H9 (cell line): ENCODE data around the gene TELO2. TPM values are rescaled to one million over a fixed set of nuclear protein-coding genes. Genes with fewer than 3 reads are reported as not detected.

ENCODE experiments used
- DNase-seq: peaks from one replicate; pipeline ENCODE4 v3.0.0-alpha.2; 2017
- H2AFZ ChIP-seq: one replicate; pipeline ENCODE4 v1.6.1; 2013; ENCODE audit warnings: mild to moderate bottlenecking, low read length, control low read depth, moderate library complexity
- H2AK5ac ChIP-seq: 2 replicates; pipeline ENCODE4 v1.6.1; 2013; ENCODE audit warnings: low read length, control low read depth, mixed read lengths; ENCODE audit not compliant: insufficient read length
- H2BK120ac ChIP-seq: one replicate; pipeline ENCODE4 v1.6.1; 2013; ENCODE audit warnings: low read depth, mild to moderate bottlenecking, low read length, control low read depth, inconsistent platforms; ENCODE audit not compliant: poor library complexity, severe bottlenecking
- H2BK12ac ChIP-seq: 2 replicates; pipeline ENCODE4 v1.6.1; 2013; ENCODE audit warnings: low read length, control low read depth, mixed read lengths, low read depth; ENCODE audit not compliant: insufficient read length
- H2BK15ac ChIP-seq: 2 replicates; pipeline ENCODE4 v1.6.1; 2013; ENCODE audit warnings: low read depth, low read length, control low read depth
- H2BK20ac ChIP-seq: one replicate; pipeline ENCODE4 v1.6.1; 2013; ENCODE audit warnings: low read depth, mild to moderate bottlenecking, low read length, control low read depth, inconsistent platforms; ENCODE audit not compliant: poor library complexity, severe bottlenecking
- H2BK5ac ChIP-seq: 2 replicates; pipeline ENCODE4 v1.6.1; 2013; ENCODE audit warnings: low read length, control low read depth, mixed read lengths; ENCODE audit not compliant: insufficient read length
- H3K14ac ChIP-seq: 2 replicates; pipeline ENCODE4 v1.6.1; 2013; ENCODE audit warnings: low read length, control low read depth; ENCODE audit not compliant: insufficient read depth
- H3K18ac ChIP-seq: 2 replicates; pipeline ENCODE4 v1.6.1; 2013; ENCODE audit warnings: low read depth, mild to moderate bottlenecking, mixed read lengths, low read length, control low read depth; ENCODE audit not compliant: insufficient read length
- H3K23ac ChIP-seq: 2 replicates; pipeline ENCODE4 v1.6.1; 2013; ENCODE audit warnings: low read length, control low read depth, mixed read lengths, low read depth; ENCODE audit not compliant: insufficient read length
- H3K23me2 ChIP-seq: 2 replicates; pipeline ENCODE4 v1.6.1; 2013; ENCODE audit warnings: low read depth, mild to moderate bottlenecking, mixed read lengths, low read length, control low read depth; ENCODE audit not compliant: insufficient read length, poor library complexity, severe bottlenecking
- H3K27ac ChIP-seq: 2 replicates; pipeline ENCODE4 v1.5.1; 2013; ENCODE audit warnings: low read length, control low read depth, mixed read lengths, low read depth; ENCODE audit not compliant: insufficient read length
- H3K27me3 ChIP-seq: 2 replicates; pipeline ENCODE4 v1.6.1; 2013; ENCODE audit warnings: low read length, control low read depth, inconsistent platforms; ENCODE audit not compliant: insufficient read depth
- H3K4ac ChIP-seq: 2 replicates; pipeline ENCODE4 v1.6.1; 2013; ENCODE audit warnings: low read depth, mild to moderate bottlenecking, control low read depth, inconsistent platforms, low read length, moderate library complexity
- H3K4me1 ChIP-seq: 2 replicates; pipeline ENCODE4 v1.6.1; 2013; ENCODE audit warnings: low read length, control low read depth, inconsistent platforms; ENCODE audit not compliant: insufficient read depth
- H3K4me2 ChIP-seq: 2 replicates; pipeline ENCODE4 v1.6.1; 2013; ENCODE audit warnings: low read length, control low read depth, mixed read lengths; ENCODE audit not compliant: insufficient read length, insufficient read depth
- H3K56ac ChIP-seq: 2 replicates; pipeline ENCODE4 v1.6.1; 2013; ENCODE audit warnings: low read depth, mild to moderate bottlenecking, mixed read lengths, low read length, control low read depth; ENCODE audit not compliant: insufficient read length
- H3K79me1 ChIP-seq: 2 replicates; pipeline ENCODE4 v1.6.1; 2013; ENCODE audit warnings: low read depth, mild to moderate bottlenecking, moderate library complexity, low read length, control low read depth, inconsistent platforms; ENCODE audit not compliant: insufficient read depth, poor library complexity, severe bottlenecking
- H3K79me2 ChIP-seq: 2 replicates; pipeline ENCODE4 v1.6.1; 2013; ENCODE audit warnings: low read length, control low read depth, inconsistent platforms; ENCODE audit not compliant: insufficient read depth
- H3K9ac ChIP-seq: 2 replicates; pipeline ENCODE4 v1.6.1; 2013; ENCODE audit warnings: low read length, control low read depth, mixed read lengths; ENCODE audit not compliant: insufficient read length; ENCODE audit errors: extremely low read depth
- H3K9me3 ChIP-seq: one replicate; pipeline ENCODE4 v1.6.1; 2013; ENCODE audit warnings: low read depth, low read length, inconsistent platforms; ENCODE audit not compliant: control insufficient read depth
- H3T11ph ChIP-seq: one replicate; pipeline ENCODE4 v1.6.1; 2013; ENCODE audit warnings: mild to moderate bottlenecking, low read length, control low read depth, inconsistent platforms
- H4K20me1 ChIP-seq: one replicate; pipeline ENCODE4 v1.6.1; 2013; ENCODE audit not compliant: control insufficient read depth, insufficient read length, insufficient read depth
- H4K5ac ChIP-seq: 2 replicates; pipeline ENCODE4 v1.6.1; 2013; ENCODE audit warnings: low read depth, mild to moderate bottlenecking, mixed read lengths, low read length, control low read depth; ENCODE audit not compliant: insufficient read length
- H4K8ac ChIP-seq: replicated peaks from 2 replicates; pipeline ENCODE4 v1.6.1; 2013; ENCODE audit warnings: low read length, control low read depth, mixed read lengths, low read depth; ENCODE audit not compliant: insufficient read length
- H4K91ac ChIP-seq: 2 replicates; pipeline ENCODE4 v1.6.1; 2013; ENCODE audit warnings: low read depth, mild to moderate bottlenecking, moderate library complexity, mixed read lengths, low read length, control low read depth; ENCODE audit not compliant: insufficient read length
- H3K27ac Mint-ChIP-seq, 3 experiments: 2 replicates in 2 of 3; 3 replicates in 1 of 3; pipeline ENCODE4 v1.8.0; 2020 to 2021; ENCODE audit warnings: mixed read lengths in 3 of 3, mild to moderate bottlenecking in 1 of 3, moderate library complexity in 1 of 3
- H3K27me3 Mint-ChIP-seq: 2 replicates; pipeline ENCODE4 v1.8.0; 2021; ENCODE audit warnings: low read depth, mild to moderate bottlenecking, moderate library complexity, mixed read lengths
- H3K36me3 Mint-ChIP-seq, 3 experiments: 2 replicates in 2 of 3; 3 replicates in 1 of 3; pipeline ENCODE4 v1.8.0; 2020 to 2021; ENCODE audit warnings: low read depth in 3 of 3, mixed read lengths in 3 of 3; ENCODE audit not compliant: insufficient read depth in 1 of 3
- H3K4me1 Mint-ChIP-seq, 2 experiments: 2 replicates each; pipeline ENCODE4 v1.8.0; 2020; ENCODE audit warnings: mixed read lengths in 2 of 2
- H3K4me3 Mint-ChIP-seq, 2 experiments: 2 replicates in 1 of 2; 3 replicates in 1 of 2; pipeline ENCODE4 v1.8.0; 2020 to 2021; ENCODE audit warnings: mild to moderate bottlenecking in 2 of 2, mixed read lengths in 2 of 2, moderate library complexity in 1 of 2
- H3K9me3 Mint-ChIP-seq, 2 experiments: 2 replicates in 1 of 2; 3 replicates in 1 of 2; pipeline ENCODE4 v1.8.0; 2020; ENCODE audit warnings: mild to moderate bottlenecking in 2 of 2, mixed read lengths in 2 of 2, moderate library complexity in 1 of 2
- WGBS: extraction: QIAGEN DNeasy Blood & Tissue Kit; methylation state at CpG from one replicate; pipeline ENCODE4 v1.1.7; 2013; ENCODE audit warnings: missing lambda C conversion rate, low lambda C conversion rate, mixed read lengths; ENCODE audit not compliant: insufficient read length; ENCODE audit errors: extremely low coverage; 5-methylcytosine and 5-hydroxymethylcytosine counted together
- total RNA-seq: library from RNA; stranded (reverse); gene quantifications from 2 replicates; pipeline ENCODE4 v1.2.1, GENCODE V29; 2021
- TF ChIP-seq, protein P1 (sequence below): fragments of 200-600 bp; sonication (generic); conservative IDR thresholded peaks from 3 replicates; pipeline ENCODE4 v1.8.0; 2021; ENCODE audit warnings: antibody characterized with exemption, mild to moderate bottlenecking

The TELO2 gene
- total RNA-seq, 1 experiment from 2014 or later = 98.9 TPM

- H3K4me3 Mint-ChIP-seq = no peak overlapping the region
- no CpG with 5 or more reads among the region's 29 CpGs for WGBS
- no peak overlapping the region for H2BK12ac ChIP-seq
- H3K36me3 Mint-ChIP-seq = peaks cover 0 to under 1% (median 0%) of the 10 kb centered on the region in 3 experiments; a peak in 1 of 7 replicates
- DNase-seq = no peak
- no peak overlapping the region for H3K56ac ChIP-seq
- no peaks in the 10 kb centered on the region for H3K27me3 Mint-ChIP-seq
- H4K20me1 ChIP-seq = no peaks in the 10 kb centered on the region
- no peak overlapping the region for H3K4ac ChIP-seq
- H2BK20ac ChIP-seq = no peak overlapping the region
- no peak overlapping the region for H4K8ac ChIP-seq
- H3K4me2 ChIP-seq = no peak overlapping the region
- no peak overlapping the region for H3K18ac ChIP-seq
- no peaks in the 10 kb centered on the region for H3K79me2 ChIP-seq
- peak overlapping the region in 2 of 3 experiments; percentile 57 to 92; a peak in 3 of 7 replicates for H3K27ac Mint-ChIP-seq
- no peaks in the 10 kb centered on the region; a peak in 1 of 4 replicates for H3K4me1 Mint-ChIP-seq
- no peak overlapping the region for H3T11ph ChIP-seq
- no peak overlapping the region for H4K5ac ChIP-seq
- no peaks in the 10 kb centered on the region for H3K79me1 ChIP-seq
- TF ChIP-seq, protein P1, sequence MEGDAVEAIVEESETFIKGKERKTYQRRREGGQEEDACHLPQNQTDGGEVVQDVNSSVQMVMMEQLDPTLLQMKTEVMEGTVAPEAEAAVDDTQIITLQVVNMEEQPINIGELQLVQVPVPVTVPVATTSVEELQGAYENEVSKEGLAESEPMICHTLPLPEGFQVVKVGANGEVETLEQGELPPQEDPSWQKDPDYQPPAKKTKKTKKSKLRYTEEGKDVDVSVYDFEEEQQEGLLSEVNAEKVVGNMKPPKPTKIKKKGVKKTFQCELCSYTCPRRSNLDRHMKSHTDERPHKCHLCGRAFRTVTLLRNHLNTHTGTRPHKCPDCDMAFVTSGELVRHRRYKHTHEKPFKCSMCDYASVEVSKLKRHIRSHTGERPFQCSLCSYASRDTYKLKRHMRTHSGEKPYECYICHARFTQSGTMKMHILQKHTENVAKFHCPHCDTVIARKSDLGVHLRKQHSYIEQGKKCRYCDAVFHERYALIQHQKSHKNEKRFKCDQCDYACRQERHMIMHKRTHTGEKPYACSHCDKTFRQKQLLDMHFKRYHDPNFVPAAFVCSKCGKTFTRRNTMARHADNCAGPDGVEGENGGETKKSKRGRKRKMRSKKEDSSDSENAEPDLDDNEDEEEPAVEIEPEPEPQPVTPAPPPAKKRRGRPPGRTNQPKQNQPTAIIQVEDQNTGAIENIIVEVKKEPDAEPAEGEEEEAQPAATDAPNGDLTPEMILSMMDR = no peak
- no peak overlapping the region for H2AK5ac ChIP-seq
- no peaks in the 10 kb centered on the region for H3K27me3 ChIP-seq
- H3K14ac ChIP-seq = no peak overlapping the region
- H3K23ac ChIP-seq = no peak overlapping the region
- no peak overlapping the region for H2BK120ac ChIP-seq
- no peak overlapping the region for H4K91ac ChIP-seq
- no peak overlapping the region for H3K27ac ChIP-seq
- H2BK5ac ChIP-seq = no peak overlapping the region
- no peak overlapping the region for H2AFZ ChIP-seq
- no peak overlapping the region for H3K9ac ChIP-seq
- no peaks in the 10 kb centered on the region for H3K9me3 Mint-ChIP-seq
- H3K9me3 ChIP-seq = no peaks in the 10 kb centered on the region
- no peaks in the 10 kb centered on the region for H3K23me2 ChIP-seq
- no peaks in the 10 kb centered on the region for H3K4me1 ChIP-seq
- H2BK15ac ChIP-seq = no peak overlapping the region
Observed at GRCh38 chr16:1528921-1529537, 35.9 kb downstream of the TELO2 start.
